IMR-90 (cell line): ENCODE data around the gene HLA-E. TPM values are rescaled to one million over a fixed set of nuclear protein-coding genes. Genes with fewer than 3 reads are reported as not detected.
A peak's percentile ranks its signal among the peaks of the same experiment; 100 is the strongest.

Experiments used
- ATAC-seq: fragments of 200-7000 bp; cut with Tn5 transposase; 2 replicates; pipeline ENCODE4 v1.9.1; 2020; ENCODE audit warnings: low read depth, mild to moderate bottlenecking, moderate library complexity
- BruUV-seq: library from RNA; stranded (reverse); fragments of 400-500 nt; replicated peaks from 2 replicates; lab custom pipeline; 2021; lab: Mats Ljungman, UMichigan
- CTCF ChIA-PET: fragments of 300-600 bp; formaldehyde crosslinking; extraction: SDS; loops from one replicate; lab custom pipeline; 2021; ENCODE audit warnings: antibody characterized with exemption; lab: Yijun Ruan, JAX
- POLR2A ChIA-PET: fragments of 300-600 bp; sonication (Branson Sonifier 250); formaldehyde crosslinking; loops from one replicate; lab custom pipeline; 2022; ENCODE audit warnings: antibody characterized with exemption; ENCODE audit not compliant: unreplicated experiment; lab: Charles Lee
- DNase-seq: peaks from one replicate; pipeline ENCODE4 v3.0.0; 2013
- H2AFZ ChIP-seq: replicated peaks from 2 replicates; pipeline ENCODE3; 2013; ENCODE audit warnings: low read length, mild to moderate bottlenecking; ENCODE audit not compliant: poor library complexity
- H2AK5ac ChIP-seq: 2 replicates; pipeline ENCODE4 v1.6.1; 2013; ENCODE audit warnings: low read depth, low read length, inconsistent platforms
- H2AK9ac ChIP-seq: replicated peaks from 2 replicates; pipeline ENCODE3; 2013; ENCODE audit warnings: mild to moderate bottlenecking, low read depth, low read length, moderate library complexity; ENCODE audit not compliant: poor library complexity
- H2BK120ac ChIP-seq: 2 replicates; pipeline ENCODE4 v1.6.1; 2013; ENCODE audit warnings: low read depth, low read length, inconsistent platforms
- H2BK15ac ChIP-seq: 3 replicates; pipeline ENCODE4 v1.6.1; 2013; ENCODE audit warnings: low read depth, low read length, inconsistent platforms
- H2BK20ac ChIP-seq: 2 replicates; pipeline ENCODE4 v1.6.1; 2013; ENCODE audit warnings: low read depth, mild to moderate bottlenecking, inconsistent platforms, low read length, moderate library complexity
- H2BK5ac ChIP-seq: 2 replicates; pipeline ENCODE4 v1.6.1; 2013; ENCODE audit warnings: mild to moderate bottlenecking, low read depth, low read length, inconsistent platforms; ENCODE audit not compliant: poor library complexity, severe bottlenecking
- H3K14ac ChIP-seq: replicated peaks from 2 replicates; pipeline ENCODE4 v1.6.1; 2013; ENCODE audit warnings: low read depth, low read length, inconsistent platforms
- H3K18ac ChIP-seq: 2 replicates; pipeline ENCODE4 v1.6.1; 2013; ENCODE audit warnings: low read depth, low read length, control low read depth
- H3K23ac ChIP-seq: 2 replicates; pipeline ENCODE4 v1.6.1; 2013; ENCODE audit warnings: low read depth, low read length, inconsistent platforms
- H3K27ac ChIP-seq: 2 replicates; pipeline ENCODE4 v1.5.1; 2013; ENCODE audit warnings: mild to moderate bottlenecking, control low read depth, low read length; ENCODE audit not compliant: insufficient read depth
- H3K27me3 ChIP-seq: 2 replicates; pipeline ENCODE4 v1.6.1; 2013; ENCODE audit warnings: low read length; ENCODE audit not compliant: control insufficient read depth, insufficient read depth
- H3K36me3 ChIP-seq: 2 replicates; pipeline ENCODE4 v1.6.1; 2013; ENCODE audit warnings: low read length, mixed read lengths; ENCODE audit not compliant: control insufficient read depth, insufficient read depth
- H3K4ac ChIP-seq: 2 replicates; pipeline ENCODE4 v1.6.1; 2013; ENCODE audit warnings: low read depth, low read length, inconsistent platforms
- H3K4me1 ChIP-seq: 2 replicates; pipeline ENCODE4 v1.6.1; 2013; ENCODE audit warnings: low read length, mixed read lengths; ENCODE audit not compliant: control insufficient read depth, insufficient read depth
- H3K4me2 ChIP-seq: 2 replicates; pipeline ENCODE4 v1.6.1; 2013; ENCODE audit warnings: low read depth, mild to moderate bottlenecking, control low read depth, low read length, moderate library complexity
- H3K4me3 ChIP-seq: 2 replicates; pipeline ENCODE4 v1.5.1; 2013; ENCODE audit warnings: low read depth, mild to moderate bottlenecking, control low read depth, low read length, moderate library complexity; ENCODE audit not compliant: insufficient read depth
- H3K56ac ChIP-seq: 2 replicates; pipeline ENCODE4 v1.6.1; 2013; ENCODE audit warnings: low read length, inconsistent platforms; ENCODE audit not compliant: insufficient read depth; ENCODE audit errors: extremely low read depth
- H3K79me1 ChIP-seq, 2 experiments: 2 replicates each; pipeline ENCODE4 v1.6.1; 2013; ENCODE audit warnings: low read length in 2 of 2, inconsistent platforms in 1 of 2, low read depth in 1 of 2
- H3K9ac ChIP-seq: 2 replicates; pipeline ENCODE4 v1.6.1; 2013; ENCODE audit warnings: low read depth, low read length, control low read depth
- H3K9me1 ChIP-seq: 2 replicates; pipeline ENCODE4 v1.6.1; 2013; ENCODE audit warnings: low read length, inconsistent platforms; ENCODE audit not compliant: insufficient read depth
- H3K9me3 ChIP-seq: 2 replicates; pipeline ENCODE4 v1.6.1; 2013; ENCODE audit warnings: low read length; ENCODE audit not compliant: control insufficient read depth, insufficient read depth
- H4K20me1 ChIP-seq: 2 replicates; pipeline ENCODE4 v1.6.1; 2013; ENCODE audit warnings: low read length, inconsistent platforms; ENCODE audit not compliant: insufficient read depth
- H4K5ac ChIP-seq: 2 replicates; pipeline ENCODE4 v1.6.1; 2013; ENCODE audit warnings: mild to moderate bottlenecking, low read depth, low read length, control low read depth
- H4K8ac ChIP-seq, 2 experiments: 2 replicates each; pipeline ENCODE4 v1.6.1; 2013; ENCODE audit warnings: low read depth in 2 of 2, low read length in 2 of 2, control low read depth in 1 of 2, inconsistent platforms in 1 of 2
- H4K91ac ChIP-seq: 2 replicates; pipeline ENCODE4 v1.6.1; 2013; ENCODE audit warnings: low read depth, low read length, inconsistent platforms; ENCODE audit not compliant: insufficient read depth
- NFE2L2 ChIP-seq: fragments of 150-350 bp; IDR thresholded peaks from 2 replicates; pipeline ENCODE4 v1.6.1; 2016; ENCODE audit warnings: low read depth, mild to moderate bottlenecking, low read length
- RAD21 ChIP-seq: IDR thresholded peaks from 2 replicates; pipeline ENCODE4 v1.6.1; 2012; ENCODE audit warnings: low read length, improper control_type of control experiment
- SMC3 ChIP-seq: fragments of 150-350 bp; IDR thresholded peaks from 2 replicates; pipeline ENCODE4 v1.6.1; 2016; ENCODE audit warnings: low read depth, mild to moderate bottlenecking, antibody characterized with exemption, low read length, moderate library complexity
- WGBS, 2 experiments: methylation state at CpG; one replicate each; pipeline versions ENCODE4 v1.1.5 to v1.1.7; 2013; ENCODE audit warnings: missing lambda C conversion rate in 2 of 2; ENCODE audit not compliant: insufficient read length in 1 of 2; ENCODE audit errors: extremely low coverage in 2 of 2; 5-methylcytosine and 5-hydroxymethylcytosine counted together
- dilution Hi-C: fragments of 300-500 bp; cut with HindIII; formaldehyde crosslinking; loops from one replicate; pipeline ENCODE4 v1.14.3; 2018; ENCODE audit warnings: low sequenced_read_pairs; ENCODE audit not compliant: unreplicated experiment
- in situ Hi-C: fragments of 300-500 bp; cut with MboI; formaldehyde crosslinking; loops from 3 replicates; pipeline ENCODE4 v1.14.3; 2019; ENCODE audit warnings: low sequenced_read_pairs, inconsistent platforms, mixed read lengths
- intact Hi-C: fragments of 100-400 bp; cut with micrococcal nuclease; formaldehyde crosslinking; loops from 2 replicates; pipeline ENCODE4 v1.10.0; 2022
- polyA plus RNA-seq, 3 experiments: library from polyadenylated mRNA; depleted of rRNA; stranded (reverse); fragments of >200 nt; gene quantifications; 2 replicates each; pipeline ENCODE4 v1.2.3, GENCODE V29; 2012; ENCODE audit warnings: low replicate concordance in 1 of 3
- total RNA-seq: library from RNA; depleted of rRNA; stranded (reverse); fragments of >200 nt; gene quantifications from 2 replicates; pipeline ENCODE4 v1.2.3, GENCODE V29; 2012
- TF ChIP-seq, protein P1 (sequence below): conservative IDR thresholded peaks from 2 replicates; pipeline ENCODE4 v1.5.1; 2012; ENCODE audit warnings: mild to moderate bottlenecking, low read depth, low read length, improper control_type of control experiment

The HLA-E gene
- total and polyA plus RNA-seq, 2 of the 4 experiments (the other 2 are of a cell fraction), result 83.6 to 84.8 TPM

DNA sequence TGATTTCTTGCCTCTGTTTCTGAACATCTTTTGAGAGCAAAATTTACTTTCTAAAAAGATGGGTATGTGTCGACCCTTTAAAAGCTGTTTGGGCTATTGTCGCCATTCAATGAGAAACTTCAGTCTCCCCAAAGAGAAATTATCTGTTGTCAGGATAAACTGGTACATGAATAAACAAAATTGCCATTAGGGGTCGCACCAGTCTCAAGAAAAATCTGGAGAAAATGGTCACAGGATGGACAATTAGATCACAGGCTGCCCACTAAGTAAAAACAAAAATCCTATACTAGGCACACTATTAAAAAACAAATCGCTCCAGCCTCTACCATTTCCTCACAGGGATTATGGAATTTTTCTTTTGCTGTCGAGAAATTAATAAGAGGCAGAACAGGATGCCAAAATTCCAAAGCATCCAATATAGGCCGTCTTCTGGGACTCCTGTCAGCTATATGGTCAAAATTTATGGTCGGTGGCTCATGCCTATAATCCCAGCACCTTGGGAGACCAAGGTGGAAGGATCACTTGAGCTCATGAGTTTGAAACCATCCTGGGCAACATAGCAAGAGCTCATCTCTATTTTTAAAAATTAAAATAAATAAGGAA lies 5.5 kb upstream of the HLA-E start:
- Histone ChIP-seq H4K5ac (no peak overlapping the region), H2AK9ac (no peak overlapping the region), H2BK120ac (no peak overlapping the region), H3K9ac (no peak overlapping the region), H3K4me3 (no peak overlapping the region), H4K8ac (no peak overlapping the region), H3K14ac (no peak overlapping the region), H3K18ac (no peak overlapping the region), H3K9me3 (no peaks in the 10 kb centered on the region), H3K79me1 (no peaks in the 10 kb centered on the region), H3K23ac (no peak overlapping the region), H3K56ac (no peak overlapping the region), H3K4ac (no peak overlapping the region), H2BK20ac (no peak overlapping the region), H2BK15ac (no peak overlapping the region), H3K4me2 (no peak overlapping the region), H3K36me3 (no peaks in the 10 kb centered on the region), H3K4me1 (no peaks in the 10 kb centered on the region), H2AFZ (no peak overlapping the region), H3K9me1 (no peaks in the 10 kb centered on the region), H2AK5ac (no peak overlapping the region), H3K27me3 (peaks cover 27% of the 10 kb centered on the region), H2BK5ac (no peak overlapping the region), H4K20me1 (no peaks in the 10 kb centered on the region), H4K91ac (no peak overlapping the region), H3K27ac (no peak overlapping the region)
- TF ChIP-seq, protein P1, sequence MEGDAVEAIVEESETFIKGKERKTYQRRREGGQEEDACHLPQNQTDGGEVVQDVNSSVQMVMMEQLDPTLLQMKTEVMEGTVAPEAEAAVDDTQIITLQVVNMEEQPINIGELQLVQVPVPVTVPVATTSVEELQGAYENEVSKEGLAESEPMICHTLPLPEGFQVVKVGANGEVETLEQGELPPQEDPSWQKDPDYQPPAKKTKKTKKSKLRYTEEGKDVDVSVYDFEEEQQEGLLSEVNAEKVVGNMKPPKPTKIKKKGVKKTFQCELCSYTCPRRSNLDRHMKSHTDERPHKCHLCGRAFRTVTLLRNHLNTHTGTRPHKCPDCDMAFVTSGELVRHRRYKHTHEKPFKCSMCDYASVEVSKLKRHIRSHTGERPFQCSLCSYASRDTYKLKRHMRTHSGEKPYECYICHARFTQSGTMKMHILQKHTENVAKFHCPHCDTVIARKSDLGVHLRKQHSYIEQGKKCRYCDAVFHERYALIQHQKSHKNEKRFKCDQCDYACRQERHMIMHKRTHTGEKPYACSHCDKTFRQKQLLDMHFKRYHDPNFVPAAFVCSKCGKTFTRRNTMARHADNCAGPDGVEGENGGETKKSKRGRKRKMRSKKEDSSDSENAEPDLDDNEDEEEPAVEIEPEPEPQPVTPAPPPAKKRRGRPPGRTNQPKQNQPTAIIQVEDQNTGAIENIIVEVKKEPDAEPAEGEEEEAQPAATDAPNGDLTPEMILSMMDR, result peak; percentile 81
- TF ChIP-seq SMC3, result peak; percentile 55
- peak; percentile 75 for TF ChIP-seq RAD21
- no peak for TF ChIP-seq NFE2L2
- intact Hi-C loops, result loop anchor here (1.0 to 2.0 kb wide), 4 partner anchors 49 to 189 kb away; partner anchors contain the start of gene DHX16
- peak; percentile 74 for DNase-seq
- in situ Hi-C loops, result loop anchor here (25.0 kb wide), 1 partner anchor 604 kb away; no protein-coding TSS in a partner anchor
- CTCF ChIA-PET, result interaction anchor here (0.7 to 3.4 kb wide), 12 partner anchors 17 to 817 kb away, joined by 3 to 33 read pairs (median 5); no protein-coding TSS in a partner anchor
- POLR2A ChIA-PET, result no interaction called here
- dilution Hi-C loops, result no loop called here
- ATAC-seq, result peak; percentile 42
- no CpG with 5 or more reads among the region's 7 CpGs for WGBS, 2 experiments
- BruUV-seq, result no TSS peak
